PFSK-1 (cell line): Measurements from ENCODE around the gene DNAH8.

Source experiments
- FOXP2 ChIP-seq: optimal IDR thresholded peaks from 2 replicates; pipeline ENCODE3; 2011; ENCODE audit warnings: borderline replicate concordance, control low read depth, inconsistent platforms; ENCODE audit not compliant: insufficient read depth; ENCODE audit errors: extremely low read length, extremely low read depth
- POLR2AphosphoS5 ChIP-seq: IDR thresholded peaks from 2 replicates; pipeline ENCODE4 v1.6.1; 2012; ENCODE audit warnings: low read depth, mild to moderate bottlenecking, control low read depth, low read length, moderate library complexity
- REST ChIP-seq, 2 experiments: IDR thresholded peaks; 2 replicates each; pipeline versions ENCODE4 v1.6.1 to v1.8.0; 2011 to 2012; ENCODE audit warnings: low read depth in 2 of 2, low read length in 2 of 2, control low read depth in 1 of 2, inconsistent platforms in 1 of 2, mild to moderate bottlenecking in 1 of 2, moderate library complexity in 1 of 2; ENCODE audit not compliant: insufficient read depth in 1 of 2
- SIN3A ChIP-seq: IDR thresholded peaks from 2 replicates; pipeline ENCODE4 v1.6.1; 2012; ENCODE audit warnings: mild to moderate bottlenecking, low read length, moderate library complexity, borderline replicate concordance; ENCODE audit not compliant: insufficient read depth
- TAF1 ChIP-seq: IDR thresholded peaks from 2 replicates; pipeline ENCODE4 v1.6.1; 2012; ENCODE audit warnings: low read length, control low read depth, borderline replicate concordance; ENCODE audit not compliant: insufficient read depth

The DNAH8 gene

GRCh38 chr6:39075010-39075686 lies 360.0 kb downstream of the DNAH8 start:
- TF ChIP-seq TAF1: no peak
- no peak for TF ChIP-seq POLR2AphosphoS5
- no peak for TF ChIP-seq REST (IDR thresholded peaks at IDR 0.05; ENCODE audit: insufficient read depth in 1 of 2, low read depth in 2 of 2, low read length in 2 of 2)
- TF ChIP-seq SIN3A: no peak
- TF ChIP-seq FOXP2: no peak

DNA sequence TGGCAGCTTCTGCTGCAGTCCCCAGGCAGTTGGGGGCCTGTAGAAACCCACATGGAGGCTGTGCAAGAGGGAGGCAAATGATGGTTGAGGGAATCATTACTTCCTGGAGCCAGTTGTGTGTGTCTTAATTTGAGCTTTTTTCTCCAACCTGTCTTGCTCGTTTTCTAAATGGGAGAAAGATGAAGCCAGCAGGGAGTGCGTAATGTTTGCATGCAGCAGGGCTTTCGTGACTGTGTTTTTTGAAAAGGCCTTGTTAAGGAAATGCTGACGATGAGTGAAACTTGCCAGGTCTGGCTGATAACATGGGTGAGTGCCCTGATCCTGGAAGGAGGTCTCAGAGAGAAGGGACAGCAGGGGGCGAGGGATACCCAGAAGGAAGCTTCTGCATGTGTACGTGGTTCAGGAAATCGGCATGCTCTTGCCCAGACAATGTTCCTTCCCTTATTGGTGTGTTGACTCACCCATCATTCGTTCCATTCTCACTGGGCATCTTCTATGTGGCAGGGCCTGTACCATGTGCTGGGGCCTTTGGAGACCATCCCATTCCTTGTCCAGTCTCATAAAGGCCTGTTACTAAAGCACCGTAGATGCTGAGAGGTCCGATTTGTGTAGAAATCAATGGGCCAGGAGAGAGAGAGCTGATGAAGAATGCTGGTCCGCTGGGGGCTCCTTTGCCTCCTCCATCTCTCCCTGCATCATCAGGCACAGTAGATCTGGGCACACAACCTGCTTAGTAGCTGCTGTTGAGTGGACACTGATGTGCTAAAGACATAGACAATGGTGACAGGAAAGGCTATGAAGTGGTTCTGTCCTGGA lies 360.9 kb downstream of the DNAH8 start:
- TF ChIP-seq POLR2AphosphoS5: no peak
- TF ChIP-seq SIN3A: no peak
- TF ChIP-seq FOXP2: no peak
- no peak for TF ChIP-seq REST (IDR thresholded peaks at IDR 0.05; ENCODE audit: insufficient read depth in 1 of 2, low read depth in 2 of 2, low read length in 2 of 2)
- TF ChIP-seq TAF1: no peak

DNA sequence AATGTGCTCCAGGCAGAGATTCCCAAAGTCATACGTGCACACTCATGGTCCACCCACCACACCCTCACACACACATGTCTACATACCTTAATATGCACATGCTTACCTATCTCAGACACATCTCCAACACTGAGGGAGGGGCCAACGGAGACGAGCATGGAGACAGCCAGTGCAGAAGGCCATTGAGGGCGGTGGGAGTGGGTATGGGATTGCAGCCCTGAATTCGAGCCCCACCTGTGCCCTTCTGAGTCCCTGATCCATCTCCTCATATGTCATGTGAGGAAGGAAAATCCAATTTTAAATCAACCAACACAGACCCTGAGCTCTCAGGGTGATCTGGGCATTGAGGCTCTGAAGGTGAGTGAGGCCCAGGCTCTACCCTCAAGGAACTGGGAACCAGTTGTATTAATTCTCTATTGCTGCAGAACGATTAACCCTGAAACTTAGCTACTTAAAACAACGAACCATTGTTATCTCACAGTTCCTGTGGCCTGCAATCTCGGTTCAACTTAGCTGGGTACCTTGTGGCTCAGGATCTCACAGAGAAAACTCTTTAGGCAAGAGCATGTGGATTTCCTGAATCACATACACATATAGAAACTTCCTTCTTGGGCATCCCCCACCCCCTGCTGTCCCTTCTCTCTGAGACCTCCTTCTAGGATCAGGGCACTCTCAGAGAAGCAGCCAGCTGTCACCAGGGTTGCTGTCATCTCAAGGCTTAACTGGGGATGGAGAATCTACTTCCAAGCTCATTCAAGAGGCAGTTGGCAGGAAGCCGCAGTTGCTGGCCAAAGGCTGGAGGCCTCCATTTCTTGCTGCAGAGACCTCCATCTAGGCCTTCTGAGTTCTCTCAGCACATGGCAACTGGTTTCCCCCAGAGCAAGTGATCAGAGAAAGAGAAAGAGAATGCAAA lies 361.8 kb downstream of the DNAH8 start:
- no peak for TF ChIP-seq TAF1
- no peak for TF ChIP-seq REST (IDR thresholded peaks at IDR 0.05; ENCODE audit: insufficient read depth in 1 of 2, low read depth in 2 of 2, low read length in 2 of 2)
- no peak for TF ChIP-seq POLR2AphosphoS5
- TF ChIP-seq FOXP2: no peak
- TF ChIP-seq SIN3A: no peak

- TF ChIP-seq TAF1 (no peak), REST (IDR thresholded peaks at IDR 0.05; ENCODE audit: insufficient read depth in 1 of 2, low read depth in 2 of 2, low read length in 2 of 2) (no peak), POLR2AphosphoS5 (no peak), FOXP2 (no peak), SIN3A (no peak)
These were observed 362.9 kb downstream of the DNAH8 start for GRCh38 chr6:39077882-39078594.
